Thymus (tissue), 11 donors: ENCODE data around the gene SHISA4. TPM values are rescaled to one million over a fixed set of nuclear protein-coding genes. Genes with fewer than 3 reads are reported as not detected.

ENCODE experiments used
- DNase-seq, 9 donors: peaks; one replicate each; pipeline ENCODE4 v3.0.0-alpha.2; 2013; ENCODE audit warnings: low spot score in 9 of 9, low read depth in 6 of 9, missing footprints in 1 of 9
- H3K27ac ChIP-seq, 2 donors: one replicate each; pipeline ENCODE4 v1.5.1; 2013; ENCODE audit warnings: control low read depth in 1 of 2, low read depth in 1 of 2, low read length in 1 of 2, mild to moderate bottlenecking in 1 of 2, moderate library complexity in 1 of 2
- H3K27me3 ChIP-seq, 2 donors: one replicate each; pipeline ENCODE4 v1.5.1; 2013; ENCODE audit warnings: low read length in 1 of 2; ENCODE audit not compliant: control insufficient read depth in 2 of 2, insufficient read depth in 1 of 2
- H3K36me3 ChIP-seq, 2 donors: one replicate each; pipeline ENCODE4 v1.5.1; 2013; ENCODE audit warnings: low read length in 1 of 2, mild to moderate bottlenecking in 1 of 2, moderate library complexity in 1 of 2; ENCODE audit not compliant: control insufficient read depth in 2 of 2, insufficient read depth in 2 of 2
- H3K4me1 ChIP-seq, 2 donors: one replicate each; pipeline ENCODE4 v1.5.1; 2013; ENCODE audit warnings: low read length in 2 of 2; ENCODE audit not compliant: control insufficient read depth in 2 of 2, insufficient read depth in 2 of 2
- H3K4me3 ChIP-seq, 2 donors: one replicate each; pipeline ENCODE4 v1.5.1; 2013; ENCODE audit warnings: low read length in 2 of 2, control low read depth in 1 of 2, mild to moderate bottlenecking in 1 of 2
- H3K9me3 ChIP-seq, 2 donors: one replicate each; pipeline ENCODE4 v1.5.1; 2013; ENCODE audit warnings: low read length in 1 of 2, mild to moderate bottlenecking in 1 of 2; ENCODE audit not compliant: control insufficient read depth in 2 of 2, insufficient read depth in 1 of 2
- WGBS: extraction: QIAGEN DNeasy Blood & Tissue Kit; methylation state at CpG from one replicate; pipeline ENCODE4 v1.1.7; 2013; 5-methylcytosine and 5-hydroxymethylcytosine counted together
- polyA plus RNA-seq: library from polyadenylated mRNA; stranded (reverse); fragments of 200-250 nt; gene quantifications from one replicate; pipeline ENCODE4 v1.2.3, GENCODE V29; 2013
- total RNA-seq: library from RNA; stranded (reverse); fragments of 120-200 nt; gene quantifications from one replicate; pipeline ENCODE4 v1.2.4, GENCODE V29; 2013
- donor health status: healthy.

SHISA4 gene
- total and polyA plus RNA-seq, 2 donors = 0.57 to 5.0 TPM

DNA sequence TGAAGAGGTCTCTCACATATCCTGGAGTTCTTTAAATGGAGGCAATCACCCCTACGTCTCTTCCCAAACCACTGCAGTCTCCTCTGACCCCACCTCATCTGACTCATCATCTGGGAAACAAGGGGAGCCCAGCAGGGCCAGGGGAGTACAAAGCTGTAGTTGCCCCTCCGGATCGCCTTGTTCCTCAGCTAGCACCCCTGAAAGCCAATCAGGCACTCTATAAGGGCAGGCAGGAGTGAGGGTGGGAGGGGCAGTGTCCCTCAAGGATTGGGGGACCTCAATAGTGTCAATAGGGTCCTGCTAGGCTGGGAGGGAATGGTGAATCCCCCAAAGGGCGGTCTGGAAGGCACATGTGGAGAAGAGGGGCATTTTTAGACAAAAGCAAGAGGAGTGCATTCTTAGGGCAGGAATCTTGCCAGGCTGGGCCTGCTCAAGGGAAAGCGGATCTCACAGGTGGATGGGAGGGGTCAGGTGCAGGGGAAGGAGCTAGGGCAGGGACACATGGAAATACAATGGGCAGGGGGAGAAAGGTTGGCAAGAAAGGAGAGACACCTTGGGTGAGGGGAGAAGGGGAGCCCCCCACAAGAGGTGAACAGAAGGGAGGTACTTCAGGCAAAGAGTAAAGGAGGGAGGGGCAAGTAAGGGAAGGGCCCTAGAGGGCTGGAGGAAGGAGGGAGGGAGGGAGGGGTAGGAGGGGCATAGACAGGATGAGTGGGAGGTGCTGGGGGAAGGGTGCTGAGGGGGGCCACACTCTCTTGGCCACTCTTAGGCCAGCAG is 5.8 kb downstream of the SHISA4 start:
- Histone ChIP-seq H3K27me3 (peaks cover 10 to 32% of the 10 kb centered on the region in 2 donors), H3K27ac (no peak overlapping the region), H3K4me3 (no peak overlapping the region), H3K9me3 (peaks cover 0 to 2% of the 10 kb centered on the region in 2 donors), H3K36me3 (no peaks in the 10 kb centered on the region), H3K4me1 (peaks cover 0 to 9% of the 10 kb centered on the region in 2 donors)
- WGBS = 94% methylated on average over 5 of the region's 5 CpGs
- no peak for DNase-seq

DNA sequence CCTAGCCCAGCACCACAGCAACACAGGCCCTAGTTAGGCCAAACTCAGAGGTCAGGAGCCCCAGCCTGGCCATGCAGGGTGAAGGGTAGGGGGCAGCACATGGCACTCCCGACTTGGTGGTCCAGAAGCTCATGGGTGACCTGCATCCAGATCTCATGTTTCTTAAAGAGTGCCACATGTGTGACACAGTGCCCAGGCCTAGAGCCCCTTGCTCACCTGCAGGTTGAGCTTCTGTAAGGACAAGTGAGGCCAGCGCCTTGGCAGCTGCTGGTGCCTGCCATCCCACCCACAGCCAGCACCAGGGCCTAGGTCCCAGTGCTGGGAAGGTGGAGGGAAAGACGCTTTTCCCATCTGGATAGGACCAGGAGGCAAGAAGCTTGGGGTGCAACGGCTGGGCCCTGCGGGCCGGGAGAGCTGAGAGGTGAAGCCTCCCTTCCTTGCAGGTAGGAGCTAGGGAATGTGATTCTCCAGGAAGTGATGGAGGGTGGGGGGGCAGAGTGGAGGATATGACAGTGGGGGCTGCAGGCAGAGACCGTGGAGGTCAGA is 6.5 kb downstream of the SHISA4 start:
- Histone ChIP-seq H3K9me3 (peaks cover 0 to 2% of the 10 kb centered on the region in 2 donors), H3K4me3 (no peak overlapping the region), H3K36me3 (no peaks in the 10 kb centered on the region), H3K4me1 (peaks cover 0 to 9% of the 10 kb centered on the region in 2 donors), H3K27me3 (peaks cover 5 to 27% of the 10 kb centered on the region in 2 donors), H3K27ac (no peak overlapping the region)
- no peak for DNase-seq
- WGBS = 95% methylated on average over 7 of the region's 7 CpGs

DNA sequence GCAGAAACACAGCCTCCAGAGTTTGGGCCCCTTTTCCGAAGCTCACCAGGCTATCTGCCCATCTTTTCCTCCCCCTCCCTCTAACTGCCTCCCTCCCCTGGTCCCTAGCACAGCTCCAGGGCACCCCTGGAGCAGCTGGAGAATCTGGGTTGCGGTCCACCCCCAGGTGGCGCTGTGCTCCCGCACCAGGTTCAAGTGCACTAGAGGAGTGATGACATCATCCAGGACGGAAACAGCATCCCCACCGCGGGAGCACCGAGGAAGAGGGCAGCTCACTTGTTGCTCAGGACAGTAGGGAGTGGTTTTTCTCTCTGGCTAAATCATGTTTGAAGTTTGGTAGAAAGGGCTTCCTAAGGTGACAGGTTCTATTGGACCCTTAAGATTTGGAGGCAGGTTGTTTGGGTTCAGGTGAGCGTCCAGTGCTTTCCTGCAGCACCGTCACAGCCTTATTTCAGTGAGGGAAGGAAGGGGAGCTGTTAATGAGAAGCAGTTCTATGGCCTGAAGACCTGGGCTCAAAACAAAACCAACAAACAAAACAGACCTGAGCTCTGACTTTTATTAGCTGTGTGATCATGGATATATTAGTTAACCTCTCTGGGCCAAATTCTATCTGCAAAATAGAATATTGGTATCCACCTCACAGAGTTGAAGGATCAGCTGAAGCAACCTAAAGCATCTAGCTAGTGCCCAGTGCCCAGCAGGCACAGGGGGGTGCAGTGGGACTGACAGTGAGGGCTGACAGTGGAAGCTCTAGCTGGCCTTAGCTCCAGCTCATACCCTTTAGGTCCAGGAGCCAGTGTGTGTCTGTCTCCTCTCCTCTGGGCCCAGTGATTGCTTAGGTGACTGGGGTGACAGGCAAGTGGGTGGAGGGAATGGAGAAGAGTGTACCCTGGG is 7.5 kb downstream of the SHISA4 start:
- H3K4me3 ChIP-seq = no peak overlapping the region
- peaks cover 0 to 9% of the 10 kb centered on the region in 2 donors for H3K4me1 ChIP-seq
- H3K9me3 ChIP-seq = no peaks in the 10 kb centered on the region
- no peaks in the 10 kb centered on the region for H3K36me3 ChIP-seq
- no peak overlapping the region for H3K27ac ChIP-seq
- peaks cover 0 to 21% of the 10 kb centered on the region in 2 donors for H3K27me3 ChIP-seq
- WGBS = 17% methylated on average over 10 of the region's 10 CpGs
- DNase-seq = peak; percentile 54 to 87 (median 71)

- WGBS = 68% methylated on average over 2 of the region's 2 CpGs
- DNase-seq = no peak
- H3K27me3 ChIP-seq = peaks cover 0 to 13% of the 10 kb centered on the region in 2 donors
- H3K4me1 ChIP-seq = peaks cover 0 to 9% of the 10 kb centered on the region in 2 donors
- no peak overlapping the region for H3K27ac ChIP-seq
- H3K36me3 ChIP-seq = no peaks in the 10 kb centered on the region
- H3K4me3 ChIP-seq = no peak overlapping the region
- H3K9me3 ChIP-seq = no peaks in the 10 kb centered on the region
Measured at GRCh38 chr1:201896951-201897391, 8.3 kb downstream of the SHISA4 start.

- Histone ChIP-seq H3K4me1 (peaks cover 0 to 9% of the 10 kb centered on the region in 2 donors), H3K9me3 (no peaks in the 10 kb centered on the region), H3K27ac (no peak overlapping the region), H3K27me3 (peaks cover 0 to 10% of the 10 kb centered on the region in 2 donors), H3K36me3 (no peaks in the 10 kb centered on the region), H3K4me3 (no peak overlapping the region)
- no peak for DNase-seq
- WGBS = 90% methylated on average over 4 of the region's 4 CpGs
Measured at GRCh38 chr1:201898240-201898894, 9.7 kb downstream of the SHISA4 start.

- Histone ChIP-seq H3K4me3 (no peak overlapping the region), H3K4me1 (peaks cover 0 to 9% of the 10 kb centered on the region in 2 donors), H3K9me3 (no peaks in the 10 kb centered on the region), H3K27ac (no peak overlapping the region), H3K27me3 (peaks cover 0 to 8% of the 10 kb centered on the region in 2 donors), H3K36me3 (no peaks in the 10 kb centered on the region)
- DNase-seq = no peak
- 83% methylated on average over 4 of the region's 4 CpGs for WGBS
Measured at GRCh38 chr1:201898992-201899391, 10.3 kb downstream of the SHISA4 start.

DNA sequence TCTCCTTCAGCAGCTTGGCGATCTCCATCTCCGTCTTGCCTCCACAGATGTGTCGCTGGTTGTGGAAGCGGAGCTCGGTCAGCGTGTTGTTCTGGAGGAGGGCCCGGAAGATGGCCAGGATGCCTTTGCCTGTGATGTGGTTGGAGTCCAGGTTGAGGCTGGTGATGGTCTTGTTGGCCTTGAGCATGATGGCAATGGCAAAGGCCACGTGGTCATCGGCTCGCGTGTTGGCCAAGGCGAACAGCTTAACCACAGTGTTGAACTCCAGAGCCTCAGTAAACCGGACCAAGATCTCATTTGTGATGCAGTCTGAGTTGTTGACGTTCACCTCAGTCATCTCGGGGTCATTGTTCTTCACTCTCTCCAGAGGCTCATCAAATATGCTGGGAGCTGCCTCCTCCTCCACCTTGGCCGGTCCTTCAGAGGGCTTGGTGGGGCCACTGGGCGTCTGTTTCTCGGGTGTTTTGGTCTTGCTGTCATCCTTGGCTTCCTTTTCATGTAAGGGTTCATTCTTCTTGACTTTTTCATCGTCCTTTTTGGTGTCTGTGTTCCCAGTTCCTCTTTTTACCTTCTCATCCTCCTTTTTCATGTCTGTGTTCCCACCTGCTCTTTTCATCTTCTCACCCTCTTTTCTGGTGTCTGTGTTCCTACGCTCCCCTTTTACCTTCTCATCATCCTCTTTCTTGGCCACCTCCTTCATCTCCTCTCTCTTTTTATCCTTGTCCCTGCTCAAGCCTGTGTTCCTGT is 11.2 kb downstream of the SHISA4 start:
- Histone ChIP-seq H3K27ac (no peak overlapping the region), H3K9me3 (no peaks in the 10 kb centered on the region), H3K27me3 (peaks cover 0 to 10% of the 10 kb centered on the region in 2 donors), H3K4me3 (no peak overlapping the region), H3K4me1 (peaks cover 0 to 9% of the 10 kb centered on the region in 2 donors), H3K36me3 (no peaks in the 10 kb centered on the region)
- 94% methylated on average over 20 of the region's 20 CpGs for WGBS
- DNase-seq = no peak

DNA sequence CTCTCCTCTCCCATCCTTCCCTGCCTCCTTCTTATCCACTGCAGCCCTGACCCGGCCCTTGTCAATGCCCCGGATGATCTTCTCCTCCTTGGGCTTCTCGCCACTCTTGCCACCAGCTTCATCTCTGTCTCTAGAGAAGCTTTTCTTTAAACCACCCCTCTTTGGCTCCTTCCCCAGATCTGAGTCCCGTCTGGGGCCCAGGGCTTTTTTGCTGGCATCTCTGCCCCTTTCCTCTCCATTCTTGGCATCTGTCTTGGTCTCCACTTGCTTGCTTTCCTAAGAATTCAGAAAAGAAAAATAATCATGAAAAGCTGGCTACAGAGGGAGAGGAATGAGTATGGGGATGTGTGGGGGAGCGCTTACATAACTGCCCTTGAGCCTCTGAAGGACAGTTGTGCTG is 11.8 kb downstream of the SHISA4 start:
- no peaks in the 10 kb centered on the region for H3K9me3 ChIP-seq
- peaks cover 0 to 9% of the 10 kb centered on the region in 2 donors for H3K4me1 ChIP-seq
- whole genome bisulfite sequencing = 90% methylated on average over 5 of the region's 5 CpGs
- no peaks in the 10 kb centered on the region for H3K36me3 ChIP-seq
- H3K4me3 ChIP-seq = no peak overlapping the region
- H3K27me3 ChIP-seq = peaks cover 0 to 10% of the 10 kb centered on the region in 2 donors
- no peak overlapping the region for H3K27ac ChIP-seq
- DNase-seq = no peak
